Stimulated activated CD8-positive, alpha-beta memory T cell treated with anti-CD3 and anti-CD28 coated beads, Interleukin-12 subunit alpha, Interleukin-12 subunit beta, amount 100 ng/mL, for 24 hours (primary cell): ENCODE results near the gene NDUFB6.
"Not testable (repeated sequence)": the region's sequence is repeated elsewhere in the genome, so short reads cannot be mapped to it uniquely, and the experiment has no call there.

Experiments used
- DNase-seq: peaks from one replicate; pipeline ENCODE4 v3.0.0-alpha.2; 2020; ENCODE audit errors: extremely low read depth

Gene NDUFB6

GRCh38 chr9:32524558-32524891 is 48.4 kb downstream of the NDUFB6 start:
- DNase-seq: not testable (repeated sequence)

- DNase-seq: no peak
Measured at GRCh38 chr9:32523910-32524309, 49.0 kb downstream of the NDUFB6 start.

GRCh38 chr9:32518276-32518675 is 54.7 kb downstream of the NDUFB6 start:
- no peak for DNase-seq

GRCh38 chr9:32516241-32516640 is 56.7 kb downstream of the NDUFB6 start:
- DNase-seq: no peak

- no peak for DNase-seq
Measured at GRCh38 chr9:32508728-32509127, 64.2 kb downstream of the NDUFB6 start.

GRCh38 chr9:32503008-32503407 is 70.0 kb downstream of the NDUFB6 start:
- no peak for DNase-seq
